Omental fat pad (tissue), 4 donors: Measurements from ENCODE around the gene ALX1. TPM values are rescaled to one million over a fixed set of nuclear protein-coding genes. Genes with fewer than 3 reads are reported as not detected.

Experiments used
- ATAC-seq: fragments of 150-250 bp; one replicate; pipeline ENCODE4 v1.9.1; 2016; ENCODE audit warnings: mild to moderate bottlenecking, moderate library complexity; ENCODE audit not compliant: low FRiP score
- DNase-seq: peaks from one replicate; pipeline ENCODE4 v3.0.0-alpha.2; 2019; ENCODE audit warnings: low spot score
- total RNA-seq, 4 donors: library from RNA; depleted of rRNA; stranded (reverse); fragments of >200 nt; gene quantifications; one replicate each; pipeline ENCODE4 v1.1.0, GENCODE V29; 2016
- TF ChIP-seq, protein P1 (sequence below), 3 donors: fragments of 450-650 bp; IDR thresholded peaks; one replicate each; pipeline ENCODE4 v1.5.1; 2016 to 2017; ENCODE audit warnings: antibody characterized with exemption in 3 of 3, mild to moderate bottlenecking in 3 of 3, moderate library complexity in 2 of 3

ALX1 gene
- total RNA-seq, 4 donors from 2014 or later: not detected

DNA sequence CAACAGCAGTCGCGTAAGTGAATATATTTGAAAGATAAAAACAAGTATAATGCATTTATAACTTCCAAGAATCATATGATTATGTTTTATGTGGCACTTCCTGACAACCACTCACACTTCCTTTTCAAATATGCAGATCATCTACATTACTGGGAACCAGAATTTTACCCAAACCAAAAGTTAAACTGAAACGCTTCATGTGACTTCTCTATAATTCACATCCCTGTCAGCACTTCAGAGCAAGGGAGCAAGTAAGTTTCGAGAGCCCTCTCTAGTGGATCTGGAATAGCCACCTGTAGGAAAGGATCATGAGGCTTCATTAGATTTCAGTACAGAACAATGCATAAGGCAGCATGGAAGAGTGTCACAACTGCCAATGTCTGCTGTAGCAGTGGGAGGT, 13.7 kb upstream of the ALX1 start:
- no peak for DNase-seq
- no peak for ATAC-seq
- TF ChIP-seq, protein P1, sequence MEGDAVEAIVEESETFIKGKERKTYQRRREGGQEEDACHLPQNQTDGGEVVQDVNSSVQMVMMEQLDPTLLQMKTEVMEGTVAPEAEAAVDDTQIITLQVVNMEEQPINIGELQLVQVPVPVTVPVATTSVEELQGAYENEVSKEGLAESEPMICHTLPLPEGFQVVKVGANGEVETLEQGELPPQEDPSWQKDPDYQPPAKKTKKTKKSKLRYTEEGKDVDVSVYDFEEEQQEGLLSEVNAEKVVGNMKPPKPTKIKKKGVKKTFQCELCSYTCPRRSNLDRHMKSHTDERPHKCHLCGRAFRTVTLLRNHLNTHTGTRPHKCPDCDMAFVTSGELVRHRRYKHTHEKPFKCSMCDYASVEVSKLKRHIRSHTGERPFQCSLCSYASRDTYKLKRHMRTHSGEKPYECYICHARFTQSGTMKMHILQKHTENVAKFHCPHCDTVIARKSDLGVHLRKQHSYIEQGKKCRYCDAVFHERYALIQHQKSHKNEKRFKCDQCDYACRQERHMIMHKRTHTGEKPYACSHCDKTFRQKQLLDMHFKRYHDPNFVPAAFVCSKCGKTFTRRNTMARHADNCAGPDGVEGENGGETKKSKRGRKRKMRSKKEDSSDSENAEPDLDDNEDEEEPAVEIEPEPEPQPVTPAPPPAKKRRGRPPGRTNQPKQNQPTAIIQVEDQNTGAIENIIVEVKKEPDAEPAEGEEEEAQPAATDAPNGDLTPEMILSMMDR (IDR thresholded peaks at IDR 0.05): no peak

DNA sequence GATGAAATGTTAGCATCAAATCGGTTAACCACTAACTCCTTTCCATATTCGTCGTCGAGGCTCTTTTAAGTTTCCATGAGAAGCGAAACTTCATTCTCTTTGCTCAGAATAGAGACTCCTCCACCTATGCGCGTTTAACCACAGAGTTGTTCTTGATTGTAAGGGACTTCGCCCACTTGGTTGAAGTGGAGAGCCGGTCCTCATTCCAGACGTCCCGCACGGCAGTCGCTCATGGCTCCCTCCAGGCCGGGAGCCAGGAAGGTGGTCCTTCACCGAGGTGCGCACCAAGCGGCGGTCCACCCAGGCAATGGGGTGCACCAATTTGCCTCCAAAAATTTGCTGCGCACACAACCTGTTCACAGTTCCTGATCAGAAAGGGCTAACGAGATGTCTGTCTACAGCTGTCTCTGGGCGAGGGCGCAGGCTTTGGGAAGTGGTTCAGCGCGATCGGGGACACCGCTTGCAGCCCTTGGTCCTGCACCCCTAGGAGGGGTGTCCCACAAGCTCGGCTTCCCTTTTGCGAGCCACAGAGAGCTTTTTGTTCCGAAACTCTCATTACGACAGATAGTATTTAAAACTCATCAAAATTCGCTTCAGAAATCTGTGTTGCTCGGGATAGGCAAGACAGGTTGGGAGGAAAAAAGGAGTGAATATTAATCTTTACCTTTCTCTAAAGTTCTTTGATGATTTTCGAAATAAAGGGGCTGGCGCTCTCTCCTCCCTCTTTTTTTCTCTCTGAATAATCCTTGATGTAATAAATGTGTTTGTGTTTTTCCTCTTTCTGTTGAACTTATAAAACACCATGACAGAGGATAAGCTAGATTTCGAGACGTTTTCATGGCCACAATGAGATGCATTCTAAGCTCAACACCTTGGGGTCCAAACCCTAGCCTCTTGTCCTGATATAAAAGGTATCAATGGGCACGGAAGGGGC, 6.4 kb upstream of the ALX1 start:
- ATAC-seq (no peak), DNase-seq (no peak)
- TF ChIP-seq, protein P1 (IDR thresholded peaks at IDR 0.05): no peak

DNA sequence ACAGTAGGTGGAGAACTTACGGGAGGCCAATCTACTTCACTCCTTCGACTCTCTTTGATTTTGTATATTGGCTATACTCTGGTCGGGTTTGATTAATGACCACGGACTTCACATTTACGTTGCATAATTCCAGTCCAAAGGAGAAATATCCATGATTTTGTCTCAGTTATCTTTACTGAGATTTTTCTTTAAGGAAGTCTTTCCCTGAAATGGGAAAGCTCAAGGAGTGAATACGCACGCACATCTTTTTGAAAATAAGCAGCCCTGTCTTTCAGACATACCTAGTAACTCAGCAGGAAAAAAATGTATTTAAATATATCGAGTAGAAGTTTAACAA, 5.7 kb upstream of the ALX1 start:
- DNase-seq (no peak), ATAC-seq (no peak)
- TF ChIP-seq, protein P1 (IDR thresholded peaks at IDR 0.05): no peak

DNA sequence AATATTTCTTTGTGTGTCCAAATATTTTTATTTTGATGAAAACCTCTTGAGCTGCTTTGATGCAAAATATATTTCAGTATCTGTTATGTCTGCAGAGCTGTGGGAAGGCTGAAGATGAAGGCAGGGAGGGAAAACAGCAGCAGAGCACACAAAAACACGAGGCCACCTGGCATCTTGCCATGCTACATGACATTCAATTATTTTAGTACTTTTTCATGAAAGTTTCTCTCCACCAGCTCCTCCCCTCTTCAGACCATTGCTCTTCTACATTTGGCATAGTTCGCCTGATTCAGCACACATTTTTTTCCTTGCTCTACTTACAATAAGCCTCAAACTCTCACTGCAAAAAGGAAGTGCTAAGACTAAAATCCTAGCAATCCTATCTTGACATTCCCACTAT, 4.6 kb upstream of the ALX1 start:
- no peak for ATAC-seq
- DNase-seq: no peak

DNA sequence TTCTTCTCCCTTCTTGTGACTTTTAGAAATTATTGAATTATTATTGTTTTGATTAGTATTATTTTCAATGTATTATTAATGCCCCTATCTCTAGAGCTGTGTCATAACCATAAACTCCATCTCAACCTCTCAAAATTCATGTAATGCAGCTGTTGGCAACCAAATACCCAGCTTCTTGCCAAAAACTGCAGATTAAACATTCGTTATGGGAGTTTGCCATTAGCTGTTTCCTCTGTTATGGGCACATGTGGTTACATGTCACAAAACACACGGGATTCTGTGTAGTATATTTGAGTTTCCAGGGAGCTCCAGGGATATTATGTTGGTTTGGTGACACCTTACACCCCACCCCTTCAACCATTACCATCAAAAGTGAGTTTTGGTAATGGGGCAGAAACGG, 2.8 kb upstream of the ALX1 start:
- ATAC-seq: no peak
- TF ChIP-seq, protein P1 (IDR thresholded peaks at IDR 0.05): no peak

More for the DNA sequence above, 4.6 kb upstream of the ALX1 start:
- TF ChIP-seq, protein P1 (IDR thresholded peaks at IDR 0.05): no peak

DNA sequence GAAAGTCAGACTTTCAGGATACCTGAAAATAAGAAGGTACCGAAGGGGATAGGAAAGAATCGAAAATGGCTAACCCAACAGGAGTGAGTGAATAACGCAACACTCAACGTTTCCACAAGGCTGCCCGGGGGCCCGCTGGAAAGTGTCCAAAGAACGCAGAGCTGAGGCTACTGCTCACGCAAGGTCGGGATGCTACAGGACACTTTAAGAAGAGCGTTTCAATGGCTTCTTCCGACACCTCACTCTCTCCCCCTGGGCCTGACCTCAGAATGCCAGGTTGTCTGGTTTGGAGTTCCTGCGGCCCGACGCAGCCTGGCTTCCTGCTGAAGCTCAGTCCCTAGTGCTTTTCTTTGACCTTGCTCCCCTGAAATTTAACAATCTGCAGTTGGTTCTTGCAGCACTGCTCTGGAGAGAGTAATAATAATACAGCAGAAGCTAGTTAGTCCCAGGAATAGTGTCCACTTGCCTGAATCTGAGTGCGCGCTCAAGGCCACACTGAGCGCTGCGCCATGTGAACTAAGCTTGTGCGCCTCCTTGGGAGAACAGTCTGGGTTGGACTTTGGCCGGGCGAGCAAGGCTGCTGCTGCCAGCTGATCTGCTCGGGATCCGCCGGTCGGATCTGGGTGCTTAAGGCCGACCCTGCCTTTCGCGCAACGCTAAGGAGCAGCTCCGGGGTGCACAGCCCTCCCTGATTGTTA, 2.0 kb upstream of the ALX1 start:
- TF ChIP-seq, protein P1 (IDR thresholded peaks at IDR 0.05): no peak
- ATAC-seq (no peak), DNase-seq (no peak)

More for the DNA sequence above, 2.8 kb upstream of the ALX1 start:
- DNase-seq: no peak
